K562 (cell line): ENCODE results near the gene ATP6V0E1. TPM values are rescaled to one million over a fixed set of nuclear protein-coding genes. Genes with fewer than 3 reads are reported as not detected.

Experiments
- CHD4 ChIP-seq: fragments of 200-600 bp; sonication (generic); IDR thresholded peaks from 3 replicates; pipeline ENCODE4 v1.6.1; 2012; ENCODE audit warnings: low read depth, mild to moderate bottlenecking, mixed read lengths, low read length, inconsistent platforms; ENCODE audit not compliant: insufficient read depth, insufficient replicate concordance, poor library complexity, severe bottlenecking
- ELF1 ChIP-seq: fragments of 200-800 bp; sonication (Bioruptor generic); IDR thresholded peaks from 2 replicates; pipeline ENCODE4 v1.6.1; 2016; ENCODE audit warnings: missing genetic modification characterization, missing compliant biosample characterization
- ETS1 ChIP-seq: conservative IDR thresholded peaks from 2 replicates; pipeline ENCODE4 v1.6.1; 2011; ENCODE audit warnings: low read depth, mild to moderate bottlenecking, low read length; ENCODE audit not compliant: control insufficient read depth
- EWSR1 ChIP-seq: fragments of 450-650 bp; IDR thresholded peaks from 2 replicates; pipeline ENCODE4 v1.6.1; 2018; ENCODE audit warnings: borderline replicate concordance, mild to moderate bottlenecking, low read depth, moderate library complexity; ENCODE audit not compliant: partially characterized antibody
- FOXK1 ChIP-seq: sonication (generic); formaldehyde crosslinking; IDR thresholded peaks from 2 replicates; pipeline ENCODE4 v1.8.0; 2022; ENCODE audit warnings: missing genetic modification reagents, mild to moderate bottlenecking, borderline replicate concordance
- HDAC8 ChIP-seq: fragments of 450-650 bp; IDR thresholded peaks from 2 replicates; pipeline ENCODE4 v1.6.1; 2016; ENCODE audit warnings: mild to moderate bottlenecking, missing genetic modification characterization, moderate library complexity, missing compliant biosample characterization
- HOXB6 ChIP-seq: fragments of 250-450 bp; sonication (Bioruptor Pico); IDR thresholded peaks from 2 replicates; pipeline ENCODE4 v1.5.1; 2022; ENCODE audit warnings: mild to moderate bottlenecking, borderline replicate concordance
- ILF3 ChIP-seq: fragments of 450-650 bp; IDR thresholded peaks from 2 replicates; pipeline ENCODE4 v1.6.1; 2018; ENCODE audit warnings: antibody characterized with exemption, mild to moderate bottlenecking, moderate library complexity, borderline replicate concordance
- KDM1A ChIP-seq, 2 experiments: fragments of 450-650 bp; IDR thresholded peaks; 2 replicates each; pipeline ENCODE4 v1.6.1; 2016; ENCODE audit warnings: mild to moderate bottlenecking in 2 of 2
- L3MBTL2 ChIP-seq: fragments of 450-650 bp; IDR thresholded peaks from 2 replicates; pipeline ENCODE4 v1.6.1; 2016; ENCODE audit warnings: mild to moderate bottlenecking, moderate library complexity
- MYC ChIP-seq, 2 experiments: fragments of 250-450 bp in 1 of 2; sonication (Bioruptor Pico) in 1 of 2; IDR thresholded peaks; 2 replicates each; pipeline versions ENCODE4 v1.5.1 to v1.6.1; 2012 to 2021; ENCODE audit warnings: low read depth in 2 of 2, borderline replicate concordance in 1 of 2, improper control_type of control experiment in 1 of 2, low read length in 1 of 2, mild to moderate bottlenecking in 1 of 2, moderate library complexity in 1 of 2
- NFXL1 ChIP-seq: fragments of 450-650 bp; formaldehyde crosslinking; IDR thresholded peaks from 2 replicates; pipeline ENCODE4 v1.4.0; 2021; ENCODE audit warnings: mild to moderate bottlenecking
- PRPF4 ChIP-seq: fragments of 200-400 bp; formaldehyde crosslinking; IDR thresholded peaks from one replicate; pipeline ENCODE4 v1.6.1; 2017; ENCODE audit warnings: low read length, low read depth, mild to moderate bottlenecking; ENCODE audit not compliant: insufficient read depth, poor library complexity, severe bottlenecking
- SLC30A9 ChIP-seq: fragments of 250-450 bp; sonication (Bioruptor Pico); IDR thresholded peaks from 2 replicates; pipeline ENCODE4 v1.8.0; 2022; ENCODE audit warnings: mild to moderate bottlenecking, moderate library complexity
- SRSF9 ChIP-seq: fragments of 200-400 bp; formaldehyde crosslinking; IDR thresholded peaks from 2 replicates; pipeline ENCODE4 v1.6.1; 2017; ENCODE audit warnings: low read depth, low read length, borderline replicate concordance
- ZNF444 ChIP-seq: fragments of 250-450 bp; sonication (Bioruptor Pico); IDR thresholded peaks from 2 replicates; pipeline ENCODE4 v1.4.0; 2020; ENCODE audit warnings: mild to moderate bottlenecking, moderate library complexity
- ZNF551 ChIP-seq: fragments of 250-450 bp; sonication (Bioruptor Pico); IDR thresholded peaks from 2 replicates; pipeline ENCODE4 v1.5.0; 2021; ENCODE audit warnings: mild to moderate bottlenecking, moderate library complexity
- polyA plus RNA-seq, 8 experiments: library from polyadenylated mRNA; depleted of rRNA in 4 of 8; stranded (reverse) in 5 of 8; unstranded in 3 of 8; fragments of >200 nt; fragmentation: Nextera tagmentation in 2 of 8; fragmentation: Illumina TruSeq in 1 of 8; extraction: Ambion mirVana in 2 of 8; extraction: Trizol in 1 of 8; gene quantifications; 2 replicates each; pipeline versions ENCODE4 v1.2.1 to v1.2.3, GENCODE V29; 2011 to 2014; ENCODE audit warnings: inconsistent platforms in 1 of 8, missing spikeins in 1 of 8
- total RNA-seq, 7 experiments: library from RNA; depleted of rRNA in 6 of 7; stranded (reverse); fragments of >200 nt in 6 of 7; fragmentation: Illumina TruSeq in 2 of 7; extraction: Trizol in 2 of 7; gene quantifications; 2 replicates each; pipeline versions ENCODE4 v1.2.1 to v1.2.3, GENCODE V29; 2011 to 2021; ENCODE audit warnings: low replicate concordance in 1 of 7
- TF ChIP-seq, protein P1 (sequence below): sonication (generic); formaldehyde crosslinking; IDR thresholded peaks from 2 replicates; pipeline ENCODE4 v1.4.0; 2020; ENCODE audit warnings: mild to moderate bottlenecking, missing genetic modification reagents
- TF ChIP-seq, protein P2 (sequence below): fragments of 250-450 bp; sonication (Bioruptor Pico); IDR thresholded peaks from 2 replicates; pipeline ENCODE4 v1.5.0; 2021; ENCODE audit warnings: mild to moderate bottlenecking, borderline replicate concordance
- TF ChIP-seq, protein P3 (sequence below): sonication (generic); formaldehyde crosslinking; IDR thresholded peaks from 2 replicates; pipeline ENCODE4 v1.9.0; 2022; ENCODE audit warnings: mild to moderate bottlenecking, missing genetic modification reagents

Gene ATP6V0E1
- total and polyA plus RNA-seq, 9 of the 15 experiments (the other 6 are each of a cell fraction or from before 2014, with no cell fraction given): 63.8 to 395 (median 112) TPM

GRCh38 chr5:172983542-172984243, at the start of gene ATP6V0E1 (continued):
- TF ChIP-seq, protein P1, sequence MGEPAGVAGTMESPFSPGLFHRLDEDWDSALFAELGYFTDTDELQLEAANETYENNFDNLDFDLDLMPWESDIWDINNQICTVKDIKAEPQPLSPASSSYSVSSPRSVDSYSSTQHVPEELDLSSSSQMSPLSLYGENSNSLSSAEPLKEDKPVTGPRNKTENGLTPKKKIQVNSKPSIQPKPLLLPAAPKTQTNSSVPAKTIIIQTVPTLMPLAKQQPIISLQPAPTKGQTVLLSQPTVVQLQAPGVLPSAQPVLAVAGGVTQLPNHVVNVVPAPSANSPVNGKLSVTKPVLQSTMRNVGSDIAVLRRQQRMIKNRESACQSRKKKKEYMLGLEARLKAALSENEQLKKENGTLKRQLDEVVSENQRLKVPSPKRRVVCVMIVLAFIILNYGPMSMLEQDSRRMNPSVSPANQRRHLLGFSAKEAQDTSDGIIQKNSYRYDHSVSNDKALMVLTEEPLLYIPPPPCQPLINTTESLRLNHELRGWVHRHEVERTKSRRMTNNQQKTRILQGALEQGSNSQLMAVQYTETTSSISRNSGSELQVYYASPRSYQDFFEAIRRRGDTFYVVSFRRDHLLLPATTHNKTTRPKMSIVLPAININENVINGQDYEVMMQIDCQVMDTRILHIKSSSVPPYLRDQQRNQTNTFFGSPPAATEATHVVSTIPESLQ (CRISPR knock-in tag): no peak
- TF ChIP-seq ELF1 (tag) (peak; percentile 73), FOXK1 (CRISPR knock-in tag) (peak; percentile 19; the same call in 1 of the 2 replicates), MYC (IDR thresholded peaks at IDR 0.05; ENCODE audit: low read depth, low read length) (peak; percentile 85), MYC (CRISPR knock-in tag; IDR thresholded peaks at IDR 0.05; ENCODE audit: borderline replicate concordance, low read depth) (0 out of 2 replicates have a peak, but pooled peaks have one; percentile 23), HDAC8 (tag) (no peak), HOXB6 (no peak), ZNF551 (CRISPR knock-in tag) (no peak), KDM1A (IDR thresholded peaks at IDR 0.05) (no peak; a peak in 1 of 4 replicates), EWSR1 (no peak), ILF3 (no peak), L3MBTL2 (peak; percentile 62), SRSF9 (no peak), ETS1 (0 out of 2 replicates have a peak, but pooled peaks have one; percentile 16), PRPF4 (peak; percentile 49), ZNF444 (CRISPR knock-in tag) (no peak), NFXL1 (CRISPR knock-in tag) (no peak), CHD4 (no peak), SLC30A9 (CRISPR knock-in tag) (no peak)
- TF ChIP-seq, protein P2, sequence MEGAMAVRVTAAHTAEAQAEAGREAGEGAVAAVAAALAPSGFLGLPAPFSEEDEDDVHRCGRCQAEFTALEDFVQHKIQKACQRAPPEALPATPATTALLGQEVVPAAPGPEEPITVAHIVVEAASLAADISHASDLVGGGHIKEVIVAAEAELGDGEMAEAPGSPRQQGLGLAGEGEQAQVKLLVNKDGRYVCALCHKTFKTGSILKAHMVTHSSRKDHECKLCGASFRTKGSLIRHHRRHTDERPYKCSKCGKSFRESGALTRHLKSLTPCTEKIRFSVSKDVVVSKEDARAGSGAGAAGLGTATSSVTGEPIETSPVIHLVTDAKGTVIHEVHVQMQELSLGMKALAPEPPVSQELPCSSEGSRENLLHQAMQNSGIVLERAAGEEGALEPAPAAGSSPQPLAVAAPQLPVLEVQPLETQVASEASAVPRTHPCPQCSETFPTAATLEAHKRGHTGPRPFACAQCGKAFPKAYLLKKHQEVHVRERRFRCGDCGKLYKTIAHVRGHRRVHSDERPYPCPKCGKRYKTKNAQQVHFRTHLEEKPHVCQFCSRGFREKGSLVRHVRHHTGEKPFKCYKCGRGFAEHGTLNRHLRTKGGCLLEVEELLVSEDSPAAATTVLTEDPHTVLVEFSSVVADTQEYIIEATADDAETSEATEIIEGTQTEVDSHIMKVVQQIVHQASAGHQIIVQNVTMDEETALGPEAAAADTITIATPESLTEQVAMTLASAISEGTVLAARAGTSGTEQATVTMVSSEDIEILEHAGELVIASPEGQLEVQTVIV (CRISPR knock-in tag): no peak
- TF ChIP-seq, protein P3, sequence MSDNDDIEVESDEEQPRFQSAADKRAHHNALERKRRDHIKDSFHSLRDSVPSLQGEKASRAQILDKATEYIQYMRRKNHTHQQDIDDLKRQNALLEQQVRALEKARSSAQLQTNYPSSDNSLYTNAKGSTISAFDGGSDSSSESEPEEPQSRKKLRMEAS (CRISPR knock-in tag): peak; percentile 94
